ENCODE measurements around the gene NEK7. TPM values are rescaled to one million over a fixed set of nuclear protein-coding genes. Genes with fewer than 3 reads are reported as not detected.

Gene NEK7
- total and polyA plus RNA-seq, 9 of the 15 experiments (the other 6 are each of a cell fraction or from before 2014, with no cell fraction given) = 8.5 to 37.3 (median 27.7) TPM

GRCh38 chr1:198158735-198159589 lies 2.2 kb downstream of the NEK7 start (continued):
- TF ChIP-seq, protein P1, sequence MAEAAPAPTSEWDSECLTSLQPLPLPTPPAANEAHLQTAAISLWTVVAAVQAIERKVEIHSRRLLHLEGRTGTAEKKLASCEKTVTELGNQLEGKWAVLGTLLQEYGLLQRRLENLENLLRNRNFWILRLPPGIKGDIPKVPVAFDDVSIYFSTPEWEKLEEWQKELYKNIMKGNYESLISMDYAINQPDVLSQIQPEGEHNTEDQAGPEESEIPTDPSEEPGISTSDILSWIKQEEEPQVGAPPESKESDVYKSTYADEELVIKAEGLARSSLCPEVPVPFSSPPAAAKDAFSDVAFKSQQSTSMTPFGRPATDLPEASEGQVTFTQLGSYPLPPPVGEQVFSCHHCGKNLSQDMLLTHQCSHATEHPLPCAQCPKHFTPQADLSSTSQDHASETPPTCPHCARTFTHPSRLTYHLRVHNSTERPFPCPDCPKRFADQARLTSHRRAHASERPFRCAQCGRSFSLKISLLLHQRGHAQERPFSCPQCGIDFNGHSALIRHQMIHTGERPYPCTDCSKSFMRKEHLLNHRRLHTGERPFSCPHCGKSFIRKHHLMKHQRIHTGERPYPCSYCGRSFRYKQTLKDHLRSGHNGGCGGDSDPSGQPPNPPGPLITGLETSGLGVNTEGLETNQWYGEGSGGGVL (CRISPR knock-in tag; IDR thresholded peaks at IDR 0.05) = no peak
- TF ChIP-seq, protein P2, sequence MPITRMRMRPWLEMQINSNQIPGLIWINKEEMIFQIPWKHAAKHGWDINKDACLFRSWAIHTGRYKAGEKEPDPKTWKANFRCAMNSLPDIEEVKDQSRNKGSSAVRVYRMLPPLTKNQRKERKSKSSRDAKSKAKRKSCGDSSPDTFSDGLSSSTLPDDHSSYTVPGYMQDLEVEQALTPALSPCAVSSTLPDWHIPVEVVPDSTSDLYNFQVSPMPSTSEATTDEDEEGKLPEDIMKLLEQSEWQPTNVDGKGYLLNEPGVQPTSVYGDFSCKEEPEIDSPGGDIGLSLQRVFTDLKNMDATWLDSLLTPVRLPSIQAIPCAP (CRISPR knock-in tag; IDR thresholded peaks at IDR 0.05; ENCODE audit: borderline replicate concordance) = no peak
- TF ChIP-seq NCOA1 (IDR thresholded peaks at IDR 0.05; ENCODE audit: low read depth) (no peak), CHD2 (IDR thresholded peaks at IDR 0.05; ENCODE audit: low read depth, low read length) (no peak; the same call in 1 of the 2 replicates), SAFB (IDR thresholded peaks at IDR 0.05; ENCODE audit: borderline replicate concordance, low read depth, low read length) (no peak), ZNF263 (CRISPR knock-in tag; IDR thresholded peaks at IDR 0.05; ENCODE audit: borderline replicate concordance) (peak; percentile 36; the same call in 1 of the 2 replicates), GABPA (tag; conservative IDR thresholded peaks at IDR 0.05; ENCODE audit: low read depth) (peak; percentile 92), THAP7 (CRISPR knock-in tag; IDR thresholded peaks at IDR 0.05) (no peak), EP400 (IDR thresholded peaks at IDR 0.05) (peak; percentile 77), TAF1 (IDR thresholded peaks at IDR 0.05; ENCODE audit: control insufficient read depth, extremely low read depth, insufficient read depth, low read length, severe bottlenecking) (peak; percentile 96), ZNF384 (IDR thresholded peaks at IDR 0.05; ENCODE audit: low read depth, low read length) (no peak), KLF13 (tag; IDR thresholded peaks at IDR 0.05; ENCODE audit: borderline replicate concordance, low read depth) (no peak), PML (IDR thresholded peaks at IDR 0.05; ENCODE audit: low read length) (peak; percentile 77; the same call in 1 of the 2 replicates)
- TF ChIP-seq, protein P3, sequence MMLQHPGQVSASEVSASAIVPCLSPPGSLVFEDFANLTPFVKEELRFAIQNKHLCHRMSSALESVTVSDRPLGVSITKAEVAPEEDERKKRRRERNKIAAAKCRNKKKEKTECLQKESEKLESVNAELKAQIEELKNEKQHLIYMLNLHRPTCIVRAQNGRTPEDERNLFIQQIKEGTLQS (IDR thresholded peaks at IDR 0.05) = no peak
- TF ChIP-seq, protein P3 (CRISPR knock-in tag; conservative IDR thresholded peaks at IDR 0.05) = no peak
- TF ChIP-seq, protein P4, sequence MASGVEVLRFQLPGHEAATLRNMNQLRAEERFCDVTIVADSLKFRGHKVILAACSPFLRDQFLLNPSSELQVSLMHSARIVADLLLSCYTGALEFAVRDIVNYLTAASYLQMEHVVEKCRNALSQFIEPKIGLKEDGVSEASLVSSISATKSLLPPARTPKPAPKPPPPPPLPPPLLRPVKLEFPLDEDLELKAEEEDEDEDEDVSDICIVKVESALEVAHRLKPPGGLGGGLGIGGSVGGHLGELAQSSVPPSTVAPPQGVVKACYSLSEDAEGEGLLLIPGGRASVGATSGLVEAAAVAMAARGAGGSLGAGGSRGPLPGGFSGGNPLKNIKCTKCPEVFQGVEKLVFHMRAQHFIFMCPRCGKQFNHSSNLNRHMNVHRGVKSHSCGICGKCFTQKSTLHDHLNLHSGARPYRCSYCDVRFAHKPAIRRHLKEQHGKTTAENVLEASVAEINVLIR (CRISPR knock-in tag; IDR thresholded peaks at IDR 0.05) = no peak
- TF ChIP-seq, protein P5, sequence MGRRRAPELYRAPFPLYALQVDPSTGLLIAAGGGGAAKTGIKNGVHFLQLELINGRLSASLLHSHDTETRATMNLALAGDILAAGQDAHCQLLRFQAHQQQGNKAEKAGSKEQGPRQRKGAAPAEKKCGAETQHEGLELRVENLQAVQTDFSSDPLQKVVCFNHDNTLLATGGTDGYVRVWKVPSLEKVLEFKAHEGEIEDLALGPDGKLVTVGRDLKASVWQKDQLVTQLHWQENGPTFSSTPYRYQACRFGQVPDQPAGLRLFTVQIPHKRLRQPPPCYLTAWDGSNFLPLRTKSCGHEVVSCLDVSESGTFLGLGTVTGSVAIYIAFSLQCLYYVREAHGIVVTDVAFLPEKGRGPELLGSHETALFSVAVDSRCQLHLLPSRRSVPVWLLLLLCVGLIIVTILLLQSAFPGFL (CRISPR knock-in tag; IDR thresholded peaks at IDR 0.05) = no peak
